Measurements from ENCODE around the gene CPVL.

CPVL gene

GRCh38 chr7:29146057-29146706 is at the start of gene CPVL:
CPVL (minus strand) TSS chr7:29146537; CDS start chr7:29121061, 25,476 bp downstream.
- Histone ChIP-seq H3K9ac (ENCODE audit: low read length) (no peak within 1 kb of the TSS), H3K4me3 (ENCODE audit: low read length) (peak within 1 kb of the TSS; percentile 20), H3K27me3 (ENCODE audit: control insufficient read depth, insufficient read depth, low read length) (peaks cover 24% of the 10 kb centered on the region), H3K9me3 (ENCODE audit: control insufficient read depth, low read length) (no peaks in the 10 kb centered on the region), H3K4me1 (ENCODE audit: control insufficient read depth, insufficient read depth, low read length) (peaks cover 11% of the 10 kb centered on the region), H3K36me3 (ENCODE audit: control insufficient read depth, insufficient read depth, low read length) (no peaks in the 10 kb centered on the region)

GRCh38 chr7:29194594-29195427 is 48.5 kb upstream of the CPVL start, which contains the start of gene CHN2:
CHN2 (plus strand) TSS chr7:29194775.
- H3K27me3 ChIP-seq (ENCODE audit: control insufficient read depth, insufficient read depth, low read length) = peaks cover 11% of the 10 kb centered on the region

GRCh38 chr7:29194206-29194593 is 47.9 kb upstream of the CPVL start:
- H3K4me1 ChIP-seq (ENCODE audit: control insufficient read depth, insufficient read depth, low read length) = peaks cover 18% of the 10 kb centered on the region
- H3K4me3 ChIP-seq (ENCODE audit: low read length) = peak overlapping the region; percentile 60
- peaks cover 11% of the 10 kb centered on the region for H3K27me3 ChIP-seq (ENCODE audit: control insufficient read depth, insufficient read depth, low read length)
- H3K9ac ChIP-seq (ENCODE audit: low read length) = peak overlapping the region; percentile 71
- H3K9me3 ChIP-seq (ENCODE audit: control insufficient read depth, low read length) = no peaks in the 10 kb centered on the region
- no peaks in the 10 kb centered on the region for H3K36me3 ChIP-seq (ENCODE audit: control insufficient read depth, insufficient read depth, low read length)

More at GRCh38 chr7:29194594-29195427, 48.5 kb upstream of the CPVL start, which contains the start of gene CHN2:
- Histone ChIP-seq H3K9ac (ENCODE audit: low read length) (peak within 1 kb of the TSS; percentile 71), H3K9me3 (ENCODE audit: control insufficient read depth, low read length) (no peaks in the 10 kb centered on the region), H3K36me3 (ENCODE audit: control insufficient read depth, insufficient read depth, low read length) (no peaks in the 10 kb centered on the region), H3K4me1 (ENCODE audit: control insufficient read depth, insufficient read depth, low read length) (peaks cover 13% of the 10 kb centered on the region), H3K4me3 (ENCODE audit: low read length) (peak within 1 kb of the TSS; percentile 60)

GRCh38 chr7:29193316-29194205 is 47.2 kb upstream of the CPVL start:
- no peaks in the 10 kb centered on the region for H3K36me3 ChIP-seq (ENCODE audit: control insufficient read depth, insufficient read depth, low read length)
- peaks cover 11% of the 10 kb centered on the region for H3K27me3 ChIP-seq (ENCODE audit: control insufficient read depth, insufficient read depth, low read length)
- H3K4me1 ChIP-seq (ENCODE audit: control insufficient read depth, insufficient read depth, low read length) = peaks cover 18% of the 10 kb centered on the region
- H3K9me3 ChIP-seq (ENCODE audit: control insufficient read depth, low read length) = no peaks in the 10 kb centered on the region
- peak overlapping the region; percentile 71 for H3K9ac ChIP-seq (ENCODE audit: low read length)
- H3K4me3 ChIP-seq (ENCODE audit: low read length) = no peak overlapping the region

GRCh38 chr7:29192811-29193210 is 46.5 kb upstream of the CPVL start:
- Histone ChIP-seq H3K36me3 (ENCODE audit: control insufficient read depth, insufficient read depth, low read length) (no peaks in the 10 kb centered on the region), H3K9ac (ENCODE audit: low read length) (no peak overlapping the region), H3K9me3 (ENCODE audit: control insufficient read depth, low read length) (no peaks in the 10 kb centered on the region), H3K27me3 (ENCODE audit: control insufficient read depth, insufficient read depth, low read length) (peaks cover 9% of the 10 kb centered on the region), H3K4me1 (ENCODE audit: control insufficient read depth, insufficient read depth, low read length) (peaks cover 18% of the 10 kb centered on the region), H3K4me3 (ENCODE audit: low read length) (no peak overlapping the region)

GRCh38 chr7:29192323-29192722 is 46.0 kb upstream of the CPVL start:
- H3K4me1 ChIP-seq (ENCODE audit: control insufficient read depth, insufficient read depth, low read length) = peaks cover 18% of the 10 kb centered on the region
- H3K4me3 ChIP-seq (ENCODE audit: low read length) = no peak overlapping the region
- H3K27me3 ChIP-seq (ENCODE audit: control insufficient read depth, insufficient read depth, low read length) = peaks cover 9% of the 10 kb centered on the region
- H3K9me3 ChIP-seq (ENCODE audit: control insufficient read depth, low read length) = no peaks in the 10 kb centered on the region
- H3K36me3 ChIP-seq (ENCODE audit: control insufficient read depth, insufficient read depth, low read length) = no peaks in the 10 kb centered on the region
- H3K9ac ChIP-seq (ENCODE audit: low read length) = no peak overlapping the region

- Histone ChIP-seq H3K27me3 (ENCODE audit: control insufficient read depth, insufficient read depth, low read length) (peaks cover 9% of the 10 kb centered on the region), H3K9ac (ENCODE audit: low read length) (no peak overlapping the region)
Measured at GRCh38 chr7:29190349-29191045, 44.2 kb upstream of the CPVL start.

GRCh38 chr7:29189743-29190201 is 43.4 kb upstream of the CPVL start:
- H3K36me3 ChIP-seq (ENCODE audit: control insufficient read depth, insufficient read depth, low read length) = no peaks in the 10 kb centered on the region
- peaks cover 9% of the 10 kb centered on the region for H3K27me3 ChIP-seq (ENCODE audit: control insufficient read depth, insufficient read depth, low read length)
- H3K4me1 ChIP-seq (ENCODE audit: control insufficient read depth, insufficient read depth, low read length) = peaks cover 15% of the 10 kb centered on the region
- no peak overlapping the region for H3K4me3 ChIP-seq (ENCODE audit: low read length)
- no peaks in the 10 kb centered on the region for H3K9me3 ChIP-seq (ENCODE audit: control insufficient read depth, low read length)
- no peak overlapping the region for H3K9ac ChIP-seq (ENCODE audit: low read length)

More at GRCh38 chr7:29190349-29191045, 44.2 kb upstream of the CPVL start:
- Histone ChIP-seq H3K36me3 (ENCODE audit: control insufficient read depth, insufficient read depth, low read length) (no peaks in the 10 kb centered on the region), H3K4me1 (ENCODE audit: control insufficient read depth, insufficient read depth, low read length) (peaks cover 15% of the 10 kb centered on the region), H3K9me3 (ENCODE audit: control insufficient read depth, low read length) (no peaks in the 10 kb centered on the region), H3K4me3 (ENCODE audit: low read length) (no peak overlapping the region)

- Histone ChIP-seq H3K27me3 (ENCODE audit: control insufficient read depth, insufficient read depth, low read length) (no peaks in the 10 kb centered on the region), H3K9me3 (ENCODE audit: control insufficient read depth, low read length) (no peaks in the 10 kb centered on the region), H3K36me3 (ENCODE audit: control insufficient read depth, insufficient read depth, low read length) (no peaks in the 10 kb centered on the region), H3K4me1 (ENCODE audit: control insufficient read depth, insufficient read depth, low read length) (peaks cover 12% of the 10 kb centered on the region), H3K4me3 (ENCODE audit: low read length) (no peak overlapping the region), H3K9ac (ENCODE audit: low read length) (no peak overlapping the region)
Measured at GRCh38 chr7:29185613-29186012, 39.3 kb upstream of the CPVL start.

GRCh38 chr7:29184599-29184998 is 38.3 kb upstream of the CPVL start:
- Histone ChIP-seq H3K9ac (ENCODE audit: low read length) (no peak overlapping the region), H3K9me3 (ENCODE audit: control insufficient read depth, low read length) (no peaks in the 10 kb centered on the region), H3K4me3 (ENCODE audit: low read length) (no peak overlapping the region), H3K4me1 (ENCODE audit: control insufficient read depth, insufficient read depth, low read length) (peaks cover 2% of the 10 kb centered on the region), H3K36me3 (ENCODE audit: control insufficient read depth, insufficient read depth, low read length) (no peaks in the 10 kb centered on the region), H3K27me3 (ENCODE audit: control insufficient read depth, insufficient read depth, low read length) (no peaks in the 10 kb centered on the region)

- H3K9ac ChIP-seq (ENCODE audit: low read length) = no peak overlapping the region
- H3K9me3 ChIP-seq (ENCODE audit: control insufficient read depth, low read length) = no peaks in the 10 kb centered on the region
- H3K4me1 ChIP-seq (ENCODE audit: control insufficient read depth, insufficient read depth, low read length) = no peaks in the 10 kb centered on the region
- H3K27me3 ChIP-seq (ENCODE audit: control insufficient read depth, insufficient read depth, low read length) = no peaks in the 10 kb centered on the region
- no peak overlapping the region for H3K4me3 ChIP-seq (ENCODE audit: low read length)
- H3K36me3 ChIP-seq (ENCODE audit: control insufficient read depth, insufficient read depth, low read length) = no peaks in the 10 kb centered on the region
Measured at GRCh38 chr7:29179115-29179514, 32.8 kb upstream of the CPVL start.

Data from mucosa of stomach (tissue), 1 donor.